A673 (cell line): Measurements from ENCODE around the gene SUN1. TPM values are rescaled to one million over a fixed set of nuclear protein-coding genes. Genes with fewer than 3 reads are reported as not detected.

ENCODE experiments used
- BruUV-seq: library from RNA; stranded (reverse); fragments of 400-500 nt; replicated peaks from 2 replicates; lab custom pipeline; 2021; lab: Mats Ljungman, UMichigan
- CTCF ChIA-PET: fragments of 300-600 bp; sonication (Branson Sonifier 250); formaldehyde crosslinking; loops from one replicate; lab custom pipeline; 2022; ENCODE audit warnings: antibody characterized with exemption; lab: Charles Lee
- POLR2A ChIA-PET: fragments of 300-600 bp; sonication (Branson Sonifier 250); formaldehyde crosslinking; loops from one replicate; lab custom pipeline; 2022; ENCODE audit warnings: antibody characterized with exemption; ENCODE audit not compliant: low non-redundant PET; lab: Charles Lee
- DNase-seq: peaks from one replicate; pipeline ENCODE4 v3.0.0-alpha.2; 2015; ENCODE audit warnings: low spot score
- H3K27ac ChIP-seq: fragments of 200-600 bp; sonication (generic); 2 replicates; pipeline ENCODE4 v1.5.1; 2016; ENCODE audit warnings: mixed run types, low read depth, mild to moderate bottlenecking, mixed read lengths, antibody characterized with exemption, low read length; ENCODE audit not compliant: poor library complexity, severe bottlenecking
- H3K27me3 ChIP-seq: fragments of 200-600 bp; sonication (generic); replicated peaks from 2 replicates; pipeline ENCODE4 v1.6.1; 2017; ENCODE audit warnings: mixed run types, low read depth, mild to moderate bottlenecking, mixed read lengths, antibody characterized with exemption, low read length; ENCODE audit not compliant: insufficient read depth, poor library complexity
- H3K36me3 ChIP-seq: fragments of 200-600 bp; sonication (generic); 2 replicates; pipeline ENCODE4 v1.6.1; 2016; ENCODE audit warnings: mixed run types, mild to moderate bottlenecking, mixed read lengths, antibody characterized with exemption, low read length; ENCODE audit not compliant: insufficient read depth, poor library complexity, severe bottlenecking
- H3K4me1 ChIP-seq: fragments of 200-600 bp; sonication (generic); 2 replicates; pipeline ENCODE4 v1.6.1; 2017; ENCODE audit warnings: mixed run types, mild to moderate bottlenecking, mixed read lengths, antibody characterized with exemption, low read length; ENCODE audit not compliant: insufficient read depth, poor library complexity, severe bottlenecking
- H3K4me3 ChIP-seq: fragments of 200-600 bp; sonication (generic); 2 replicates; pipeline ENCODE4 v1.5.1; 2016; ENCODE audit warnings: low read depth, mixed run types, mild to moderate bottlenecking, mixed read lengths, low read length; ENCODE audit not compliant: poor library complexity, severe bottlenecking
- H3K9me3 ChIP-seq: fragments of 200-600 bp; sonication (generic); 2 replicates; pipeline ENCODE4 v1.6.1; 2016; ENCODE audit warnings: mixed run types, low read depth, mild to moderate bottlenecking, mixed read lengths, antibody characterized with exemption, low read length; ENCODE audit not compliant: poor library complexity, severe bottlenecking
- EZH2 ChIP-seq: fragments of 200-600 bp; sonication (generic); IDR thresholded peaks from 2 replicates; pipeline ENCODE4 v1.6.1; 2017; ENCODE audit warnings: borderline replicate concordance, low read depth, mild to moderate bottlenecking, mixed read lengths, antibody characterized with exemption, low read length; ENCODE audit not compliant: poor library complexity, severe bottlenecking
- intact Hi-C: fragments of 100-400 bp; cut with micrococcal nuclease; formaldehyde crosslinking; loops from one replicate; pipeline ENCODE4 v1.10.0; 2022; ENCODE audit not compliant: unreplicated experiment
- total RNA-seq: library from RNA; stranded (reverse); gene quantifications from 2 replicates; pipeline ENCODE4 v1.2.3, GENCODE V29; 2021
- TF ChIP-seq, protein P1 (sequence below): fragments of 300-800, 200-600 bp; sonication (generic); conservative IDR thresholded peaks from 2 replicates; pipeline ENCODE4 v1.5.1; 2017; ENCODE audit warnings: low read depth, mild to moderate bottlenecking, antibody characterized with exemption, low read length, moderate library complexity, mixed read lengths

SUN1 gene
- total RNA-seq, 1 experiment from 2014 or later, result 189 TPM

DNA sequence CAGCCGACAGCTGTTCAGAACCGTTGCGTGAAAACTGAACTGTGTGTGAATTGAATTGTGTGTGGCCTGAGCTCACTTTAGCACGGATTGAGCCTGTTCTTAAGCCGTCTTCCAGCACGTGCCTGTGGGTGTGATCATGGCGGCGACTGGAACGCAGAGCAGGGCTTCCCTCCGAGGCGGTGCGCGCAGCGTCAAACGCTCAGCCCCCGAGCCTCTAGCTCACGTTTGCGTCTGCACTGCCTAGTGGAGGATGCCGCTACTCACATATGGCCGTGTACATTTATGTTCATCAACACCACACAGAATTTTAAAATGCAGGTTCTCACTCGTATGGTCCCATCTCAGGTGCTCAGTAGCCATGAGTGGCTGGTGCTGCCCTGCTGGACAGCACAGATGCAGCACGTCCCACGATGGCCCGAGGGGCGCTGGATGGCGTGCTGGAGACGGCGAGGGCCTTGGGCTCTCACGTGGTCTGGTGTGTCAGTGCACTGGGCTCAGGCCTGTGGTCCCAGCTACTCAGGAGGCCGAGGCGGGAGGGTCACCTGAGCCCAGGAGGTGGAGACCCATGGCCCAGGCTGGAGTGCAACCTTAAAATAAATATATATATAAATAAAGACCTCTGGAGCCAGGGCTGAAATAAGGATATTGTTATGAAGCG, 22.0 kb downstream of the SUN1 start:
- H3K27me3 ChIP-seq, result no peaks in the 10 kb centered on the region
- peaks cover 87% of the 10 kb centered on the region for H3K36me3 ChIP-seq
- TF ChIP-seq EZH2, result no peak
- TF ChIP-seq, protein P1, sequence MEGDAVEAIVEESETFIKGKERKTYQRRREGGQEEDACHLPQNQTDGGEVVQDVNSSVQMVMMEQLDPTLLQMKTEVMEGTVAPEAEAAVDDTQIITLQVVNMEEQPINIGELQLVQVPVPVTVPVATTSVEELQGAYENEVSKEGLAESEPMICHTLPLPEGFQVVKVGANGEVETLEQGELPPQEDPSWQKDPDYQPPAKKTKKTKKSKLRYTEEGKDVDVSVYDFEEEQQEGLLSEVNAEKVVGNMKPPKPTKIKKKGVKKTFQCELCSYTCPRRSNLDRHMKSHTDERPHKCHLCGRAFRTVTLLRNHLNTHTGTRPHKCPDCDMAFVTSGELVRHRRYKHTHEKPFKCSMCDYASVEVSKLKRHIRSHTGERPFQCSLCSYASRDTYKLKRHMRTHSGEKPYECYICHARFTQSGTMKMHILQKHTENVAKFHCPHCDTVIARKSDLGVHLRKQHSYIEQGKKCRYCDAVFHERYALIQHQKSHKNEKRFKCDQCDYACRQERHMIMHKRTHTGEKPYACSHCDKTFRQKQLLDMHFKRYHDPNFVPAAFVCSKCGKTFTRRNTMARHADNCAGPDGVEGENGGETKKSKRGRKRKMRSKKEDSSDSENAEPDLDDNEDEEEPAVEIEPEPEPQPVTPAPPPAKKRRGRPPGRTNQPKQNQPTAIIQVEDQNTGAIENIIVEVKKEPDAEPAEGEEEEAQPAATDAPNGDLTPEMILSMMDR, result no peak
- CTCF ChIA-PET, result interaction anchor here (0.8 kb wide), 1 partner anchor 41 kb away, joined by 3 read pairs; no protein-coding TSS in a partner anchor
- DNase-seq, result no peak
- intact Hi-C loops, result no loop called here
- no peak overlapping the region for H3K27ac ChIP-seq
- no peak overlapping the region for H3K4me3 ChIP-seq
- POLR2A ChIA-PET, result no interaction called here
- no TSS peak for BruUV-seq
- H3K9me3 ChIP-seq, result no peaks in the 10 kb centered on the region
- H3K4me1 ChIP-seq, result no peaks in the 10 kb centered on the region

DNA sequence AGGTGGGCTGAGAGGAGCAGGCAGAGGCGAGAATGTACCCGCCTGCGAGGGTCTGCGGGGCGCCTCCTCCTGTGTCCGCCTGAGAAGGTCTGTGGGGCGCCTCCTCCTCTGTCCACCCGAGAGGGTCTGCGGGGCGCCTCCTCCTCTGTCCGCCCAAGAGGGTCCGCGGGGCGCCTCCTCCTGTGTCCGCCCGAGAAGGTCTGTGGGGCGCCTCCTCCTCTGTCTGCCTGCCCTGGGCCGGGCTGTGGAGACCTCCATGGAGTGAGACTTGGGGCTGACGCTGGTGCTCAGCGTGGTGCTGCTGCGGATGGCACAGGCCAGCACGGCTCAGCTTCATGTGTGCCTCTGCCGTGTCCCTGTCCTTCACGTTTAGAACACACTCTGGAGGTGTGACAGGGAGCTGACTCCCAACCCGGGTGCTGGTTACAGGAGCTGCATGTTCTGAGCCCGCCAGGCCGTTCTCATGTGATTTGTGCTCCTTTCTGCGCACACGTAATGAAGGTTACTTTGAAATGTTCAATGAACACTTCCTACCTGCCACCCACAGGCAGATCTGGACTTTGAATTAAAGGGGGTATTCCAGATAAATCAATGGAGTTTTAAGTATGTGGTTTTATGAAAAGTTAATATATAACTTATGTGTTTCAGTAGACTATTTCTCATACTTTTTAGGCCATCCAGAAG, 23.6 kb downstream of the SUN1 start:
- Histone ChIP-seq H3K9me3 (no peaks in the 10 kb centered on the region), H3K27me3 (no peaks in the 10 kb centered on the region), H3K36me3 (peaks cover 87% of the 10 kb centered on the region), H3K27ac (no peak overlapping the region), H3K4me3 (no peak overlapping the region), H3K4me1 (no peaks in the 10 kb centered on the region)
- no TSS peak for BruUV-seq
- intact Hi-C loops, result no loop called here
- POLR2A ChIA-PET, result no interaction called here
- TF ChIP-seq EZH2, result no peak
- TF ChIP-seq, protein P1, result no peak
- CTCF ChIA-PET, result no interaction called here
- DNase-seq, result no peak

DNA sequence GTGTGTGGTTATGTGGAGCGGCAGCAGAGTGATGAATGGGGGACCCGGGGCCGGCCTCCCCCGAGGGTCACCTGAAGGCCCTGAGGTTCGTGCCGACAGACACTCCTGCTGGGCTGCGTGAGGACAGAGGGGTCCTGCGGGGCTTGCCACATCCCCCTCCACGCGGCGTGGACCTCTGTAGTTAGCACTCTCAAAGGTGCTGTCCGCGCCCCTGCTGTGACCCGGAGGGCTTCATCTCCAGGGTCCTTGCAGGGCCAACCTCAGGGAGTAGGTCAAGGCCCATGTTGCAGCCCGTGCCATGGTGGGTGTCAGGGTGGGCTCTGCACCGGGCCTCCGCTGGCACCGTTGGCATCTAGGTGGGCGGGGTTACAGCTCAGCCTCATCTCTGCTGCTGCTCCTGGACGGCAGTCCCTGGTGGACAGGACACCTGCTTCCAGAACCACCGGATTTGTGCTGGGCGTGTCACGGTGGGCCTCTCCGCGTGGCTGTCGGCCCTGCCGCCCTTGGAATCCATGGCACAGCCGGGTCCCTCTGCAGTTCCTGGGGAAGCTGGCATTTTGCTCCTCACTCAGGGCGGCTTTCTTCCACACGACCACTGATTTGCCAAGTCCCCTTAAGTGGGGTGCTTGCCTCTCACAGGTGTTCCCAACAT, 24.3 kb downstream of the SUN1 start:
- ChIA-PET CTCF (no interaction called here), POLR2A (no interaction called here)
- Histone ChIP-seq H3K27me3 (no peaks in the 10 kb centered on the region), H3K4me1 (no peaks in the 10 kb centered on the region), H3K4me3 (no peak overlapping the region), H3K27ac (no peak overlapping the region), H3K36me3 (peaks cover 87% of the 10 kb centered on the region), H3K9me3 (no peaks in the 10 kb centered on the region)
- DNase-seq, result no peak
- intact Hi-C loops, result no loop called here
- BruUV-seq, result no TSS peak
- no peak for TF ChIP-seq EZH2
- TF ChIP-seq, protein P1, result no peak
